ENCODE measurements around the gene LMF1.

LMF1 gene

GRCh38 chr16:886084-886543 lies 84.7 kb downstream of the LMF1 start:
- no peaks in the 10 kb centered on the region for H3K36me3 ChIP-seq (ENCODE audit: control insufficient read depth, low read length)
- no peaks in the 10 kb centered on the region for H3K4me1 ChIP-seq (ENCODE audit: control insufficient read depth, low read length)
- H3K27ac ChIP-seq (ENCODE audit: low read depth, low read length), result no peak overlapping the region
- TF ChIP-seq CTCF (IDR thresholded peaks at IDR 0.05; ENCODE audit: low read depth, low read length, poor library complexity, severe bottlenecking) (no peak), EZH2phosphoT487 (IDR thresholded peaks at IDR 0.05; ENCODE audit: borderline replicate concordance, low read length) (no peak)
- no peaks in the 10 kb centered on the region for H4K20me1 ChIP-seq (ENCODE audit: control insufficient read depth, insufficient read depth, low read depth, low read length)
- no peaks in the 10 kb centered on the region for H3F3A ChIP-seq (ENCODE audit: control insufficient read depth, insufficient read depth)
- no peaks in the 10 kb centered on the region for H3K9me3 ChIP-seq (ENCODE audit: control insufficient read depth, insufficient read depth, low read length)
- H3K9me2 ChIP-seq (replicated peaks; ENCODE audit: control insufficient read depth, low read length), result no peaks in the 10 kb centered on the region
- no peak overlapping the region for H3K4me3 ChIP-seq (ENCODE audit: low read length)
- no peaks in the 10 kb centered on the region for H3K79me2 ChIP-seq (ENCODE audit: control insufficient read depth, low read length)
- no peaks in the 10 kb centered on the region for H3K27me3 ChIP-seq (ENCODE audit: control insufficient read depth, low read length)
- H3K4me2 ChIP-seq (ENCODE audit: low read length), result no peak overlapping the region

GRCh38 chr16:885391-885790 lies 85.4 kb downstream of the LMF1 start:
- H3K36me3 ChIP-seq (ENCODE audit: control insufficient read depth, low read length), result no peaks in the 10 kb centered on the region
- H3K79me2 ChIP-seq (ENCODE audit: control insufficient read depth, low read length), result no peaks in the 10 kb centered on the region
- H3F3A ChIP-seq (ENCODE audit: control insufficient read depth, insufficient read depth), result no peaks in the 10 kb centered on the region
- TF ChIP-seq EZH2phosphoT487 (IDR thresholded peaks at IDR 0.05; ENCODE audit: borderline replicate concordance, low read length) (no peak), CTCF (IDR thresholded peaks at IDR 0.05; ENCODE audit: low read depth, low read length, poor library complexity, severe bottlenecking) (no peak)
- H3K4me1 ChIP-seq (ENCODE audit: control insufficient read depth, low read length), result no peaks in the 10 kb centered on the region
- H3K4me3 ChIP-seq (ENCODE audit: low read length), result no peak overlapping the region
- H4K20me1 ChIP-seq (ENCODE audit: control insufficient read depth, insufficient read depth, low read depth, low read length), result no peaks in the 10 kb centered on the region
- H3K27me3 ChIP-seq (ENCODE audit: control insufficient read depth, low read length), result no peaks in the 10 kb centered on the region
- no peaks in the 10 kb centered on the region for H3K9me2 ChIP-seq (replicated peaks; ENCODE audit: control insufficient read depth, low read length)
- H3K4me2 ChIP-seq (ENCODE audit: low read length), result no peak overlapping the region
- no peaks in the 10 kb centered on the region for H3K9me3 ChIP-seq (ENCODE audit: control insufficient read depth, insufficient read depth, low read length)
- no peak overlapping the region for H3K27ac ChIP-seq (ENCODE audit: low read depth, low read length)

DNA sequence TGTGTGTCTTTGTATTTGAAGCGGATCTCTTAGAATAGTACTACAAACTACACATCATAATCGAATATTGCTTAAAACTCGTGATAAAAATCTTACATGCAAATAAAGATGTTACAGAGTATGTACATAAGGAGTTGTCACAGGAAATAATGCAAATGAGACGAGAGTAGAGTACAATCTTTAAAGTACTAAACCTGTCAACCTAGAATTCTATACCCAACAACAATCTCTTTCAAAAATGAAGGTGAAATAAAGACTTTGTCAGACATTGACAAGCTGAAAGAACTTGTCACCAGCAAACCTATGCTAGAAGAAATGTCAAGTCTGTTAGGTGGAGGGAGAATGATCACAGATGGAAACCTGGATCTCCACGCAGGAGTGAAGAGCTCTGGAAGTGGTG lies 86.6 kb downstream of the LMF1 start:
- Histone ChIP-seq H4K20me1 (ENCODE audit: control insufficient read depth, insufficient read depth, low read depth, low read length) (no peaks in the 10 kb centered on the region), H3K27ac (ENCODE audit: low read depth, low read length) (no peak overlapping the region), H3K27me3 (ENCODE audit: control insufficient read depth, low read length) (no peaks in the 10 kb centered on the region), H3F3A (ENCODE audit: control insufficient read depth, insufficient read depth) (no peaks in the 10 kb centered on the region), H3K9me3 (ENCODE audit: control insufficient read depth, insufficient read depth, low read length) (no peaks in the 10 kb centered on the region), H3K4me3 (ENCODE audit: low read length) (no peak overlapping the region), H3K9me2 (replicated peaks; ENCODE audit: control insufficient read depth, low read length) (no peaks in the 10 kb centered on the region), H3K4me2 (ENCODE audit: low read length) (no peak overlapping the region), H3K36me3 (ENCODE audit: control insufficient read depth, low read length) (no peaks in the 10 kb centered on the region), H3K79me2 (ENCODE audit: control insufficient read depth, low read length) (no peaks in the 10 kb centered on the region), H3K4me1 (ENCODE audit: control insufficient read depth, low read length) (no peaks in the 10 kb centered on the region)
- TF ChIP-seq CTCF (IDR thresholded peaks at IDR 0.05; ENCODE audit: low read depth, low read length, poor library complexity, severe bottlenecking) (no peak), EZH2phosphoT487 (IDR thresholded peaks at IDR 0.05; ENCODE audit: borderline replicate concordance, low read length) (no peak)

GRCh38 chr16:883781-884180 lies 87.0 kb downstream of the LMF1 start:
- Histone ChIP-seq H3K36me3 (ENCODE audit: control insufficient read depth, low read length) (no peaks in the 10 kb centered on the region), H3K4me1 (ENCODE audit: control insufficient read depth, low read length) (no peaks in the 10 kb centered on the region), H3K27me3 (ENCODE audit: control insufficient read depth, low read length) (no peaks in the 10 kb centered on the region), H3K9me2 (replicated peaks; ENCODE audit: control insufficient read depth, low read length) (no peaks in the 10 kb centered on the region), H4K20me1 (ENCODE audit: control insufficient read depth, insufficient read depth, low read depth, low read length) (no peaks in the 10 kb centered on the region), H3K4me2 (ENCODE audit: low read length) (no peak overlapping the region), H3K9me3 (ENCODE audit: control insufficient read depth, insufficient read depth, low read length) (no peaks in the 10 kb centered on the region), H3K4me3 (ENCODE audit: low read length) (no peak overlapping the region), H3K79me2 (ENCODE audit: control insufficient read depth, low read length) (no peaks in the 10 kb centered on the region), H3F3A (ENCODE audit: control insufficient read depth, insufficient read depth) (no peaks in the 10 kb centered on the region), H3K27ac (ENCODE audit: low read depth, low read length) (no peak overlapping the region)
- TF ChIP-seq CTCF (IDR thresholded peaks at IDR 0.05; ENCODE audit: low read depth, low read length, poor library complexity, severe bottlenecking), result no peak
- no peak for TF ChIP-seq EZH2phosphoT487 (IDR thresholded peaks at IDR 0.05; ENCODE audit: borderline replicate concordance, low read length)

All from DOHH2 (cell line).